H9 (cell line): ENCODE results near the gene CLCNKB. TPM values are rescaled to one million over a fixed set of nuclear protein-coding genes. Genes with fewer than 3 reads are reported as not detected.

Experiments
- DNase-seq: peaks from one replicate; pipeline ENCODE4 v3.0.0-alpha.2; 2017
- H2AFZ ChIP-seq: one replicate; pipeline ENCODE4 v1.6.1; 2013; ENCODE audit warnings: mild to moderate bottlenecking, low read length, control low read depth, moderate library complexity
- H2AK5ac ChIP-seq: 2 replicates; pipeline ENCODE4 v1.6.1; 2013; ENCODE audit warnings: low read length, control low read depth, mixed read lengths; ENCODE audit not compliant: insufficient read length
- H2BK120ac ChIP-seq: one replicate; pipeline ENCODE4 v1.6.1; 2013; ENCODE audit warnings: low read depth, mild to moderate bottlenecking, low read length, control low read depth, inconsistent platforms; ENCODE audit not compliant: poor library complexity, severe bottlenecking
- H2BK12ac ChIP-seq: 2 replicates; pipeline ENCODE4 v1.6.1; 2013; ENCODE audit warnings: low read length, control low read depth, mixed read lengths, low read depth; ENCODE audit not compliant: insufficient read length
- H2BK15ac ChIP-seq: 2 replicates; pipeline ENCODE4 v1.6.1; 2013; ENCODE audit warnings: low read depth, low read length, control low read depth
- H2BK20ac ChIP-seq: one replicate; pipeline ENCODE4 v1.6.1; 2013; ENCODE audit warnings: low read depth, mild to moderate bottlenecking, low read length, control low read depth, inconsistent platforms; ENCODE audit not compliant: poor library complexity, severe bottlenecking
- H2BK5ac ChIP-seq: 2 replicates; pipeline ENCODE4 v1.6.1; 2013; ENCODE audit warnings: low read length, control low read depth, mixed read lengths; ENCODE audit not compliant: insufficient read length
- H3K14ac ChIP-seq: 2 replicates; pipeline ENCODE4 v1.6.1; 2013; ENCODE audit warnings: low read length, control low read depth; ENCODE audit not compliant: insufficient read depth
- H3K18ac ChIP-seq: 2 replicates; pipeline ENCODE4 v1.6.1; 2013; ENCODE audit warnings: low read depth, mild to moderate bottlenecking, mixed read lengths, low read length, control low read depth; ENCODE audit not compliant: insufficient read length
- H3K23ac ChIP-seq: 2 replicates; pipeline ENCODE4 v1.6.1; 2013; ENCODE audit warnings: low read length, control low read depth, mixed read lengths, low read depth; ENCODE audit not compliant: insufficient read length
- H3K23me2 ChIP-seq: 2 replicates; pipeline ENCODE4 v1.6.1; 2013; ENCODE audit warnings: low read depth, mild to moderate bottlenecking, mixed read lengths, low read length, control low read depth; ENCODE audit not compliant: insufficient read length, poor library complexity, severe bottlenecking
- H3K27ac ChIP-seq: 2 replicates; pipeline ENCODE4 v1.5.1; 2013; ENCODE audit warnings: low read length, control low read depth, mixed read lengths, low read depth; ENCODE audit not compliant: insufficient read length
- H3K27me3 ChIP-seq: 2 replicates; pipeline ENCODE4 v1.6.1; 2013; ENCODE audit warnings: low read length, control low read depth, inconsistent platforms; ENCODE audit not compliant: insufficient read depth
- H3K4ac ChIP-seq: 2 replicates; pipeline ENCODE4 v1.6.1; 2013; ENCODE audit warnings: low read depth, mild to moderate bottlenecking, control low read depth, inconsistent platforms, low read length, moderate library complexity
- H3K4me1 ChIP-seq: 2 replicates; pipeline ENCODE4 v1.6.1; 2013; ENCODE audit warnings: low read length, control low read depth, inconsistent platforms; ENCODE audit not compliant: insufficient read depth
- H3K4me2 ChIP-seq: 2 replicates; pipeline ENCODE4 v1.6.1; 2013; ENCODE audit warnings: low read length, control low read depth, mixed read lengths; ENCODE audit not compliant: insufficient read length, insufficient read depth
- H3K56ac ChIP-seq: 2 replicates; pipeline ENCODE4 v1.6.1; 2013; ENCODE audit warnings: low read depth, mild to moderate bottlenecking, mixed read lengths, low read length, control low read depth; ENCODE audit not compliant: insufficient read length
- H3K79me1 ChIP-seq: 2 replicates; pipeline ENCODE4 v1.6.1; 2013; ENCODE audit warnings: low read depth, mild to moderate bottlenecking, moderate library complexity, low read length, control low read depth, inconsistent platforms; ENCODE audit not compliant: insufficient read depth, poor library complexity, severe bottlenecking
- H3K79me2 ChIP-seq: 2 replicates; pipeline ENCODE4 v1.6.1; 2013; ENCODE audit warnings: low read length, control low read depth, inconsistent platforms; ENCODE audit not compliant: insufficient read depth
- H3K9ac ChIP-seq: 2 replicates; pipeline ENCODE4 v1.6.1; 2013; ENCODE audit warnings: low read length, control low read depth, mixed read lengths; ENCODE audit not compliant: insufficient read length; ENCODE audit errors: extremely low read depth
- H3K9me3 ChIP-seq: one replicate; pipeline ENCODE4 v1.6.1; 2013; ENCODE audit warnings: low read depth, low read length, inconsistent platforms; ENCODE audit not compliant: control insufficient read depth
- H3T11ph ChIP-seq: one replicate; pipeline ENCODE4 v1.6.1; 2013; ENCODE audit warnings: mild to moderate bottlenecking, low read length, control low read depth, inconsistent platforms
- H4K20me1 ChIP-seq: one replicate; pipeline ENCODE4 v1.6.1; 2013; ENCODE audit not compliant: control insufficient read depth, insufficient read length, insufficient read depth
- H4K5ac ChIP-seq: 2 replicates; pipeline ENCODE4 v1.6.1; 2013; ENCODE audit warnings: low read depth, mild to moderate bottlenecking, mixed read lengths, low read length, control low read depth; ENCODE audit not compliant: insufficient read length
- H4K8ac ChIP-seq: replicated peaks from 2 replicates; pipeline ENCODE4 v1.6.1; 2013; ENCODE audit warnings: low read length, control low read depth, mixed read lengths, low read depth; ENCODE audit not compliant: insufficient read length
- H4K91ac ChIP-seq: 2 replicates; pipeline ENCODE4 v1.6.1; 2013; ENCODE audit warnings: low read depth, mild to moderate bottlenecking, moderate library complexity, mixed read lengths, low read length, control low read depth; ENCODE audit not compliant: insufficient read length
- H3K27ac Mint-ChIP-seq, 3 experiments: 2 replicates in 2 of 3; 3 replicates in 1 of 3; pipeline ENCODE4 v1.8.0; 2020 to 2021; ENCODE audit warnings: mixed read lengths in 3 of 3, mild to moderate bottlenecking in 1 of 3, moderate library complexity in 1 of 3
- H3K27me3 Mint-ChIP-seq: 2 replicates; pipeline ENCODE4 v1.8.0; 2021; ENCODE audit warnings: low read depth, mild to moderate bottlenecking, moderate library complexity, mixed read lengths
- H3K36me3 Mint-ChIP-seq, 3 experiments: 2 replicates in 2 of 3; 3 replicates in 1 of 3; pipeline ENCODE4 v1.8.0; 2020 to 2021; ENCODE audit warnings: low read depth in 3 of 3, mixed read lengths in 3 of 3; ENCODE audit not compliant: insufficient read depth in 1 of 3
- H3K4me1 Mint-ChIP-seq, 2 experiments: 2 replicates each; pipeline ENCODE4 v1.8.0; 2020; ENCODE audit warnings: mixed read lengths in 2 of 2
- H3K4me3 Mint-ChIP-seq, 2 experiments: 2 replicates in 1 of 2; 3 replicates in 1 of 2; pipeline ENCODE4 v1.8.0; 2020 to 2021; ENCODE audit warnings: mild to moderate bottlenecking in 2 of 2, mixed read lengths in 2 of 2, moderate library complexity in 1 of 2
- H3K9me3 Mint-ChIP-seq, 2 experiments: 2 replicates in 1 of 2; 3 replicates in 1 of 2; pipeline ENCODE4 v1.8.0; 2020; ENCODE audit warnings: mild to moderate bottlenecking in 2 of 2, mixed read lengths in 2 of 2, moderate library complexity in 1 of 2
- WGBS: extraction: QIAGEN DNeasy Blood & Tissue Kit; methylation state at CpG from one replicate; pipeline ENCODE4 v1.1.7; 2013; ENCODE audit warnings: missing lambda C conversion rate, low lambda C conversion rate, mixed read lengths; ENCODE audit not compliant: insufficient read length; ENCODE audit errors: extremely low coverage; 5-methylcytosine and 5-hydroxymethylcytosine counted together
- total RNA-seq: library from RNA; stranded (reverse); gene quantifications from 2 replicates; pipeline ENCODE4 v1.2.1, GENCODE V29; 2021
- TF ChIP-seq, protein P1 (sequence below): fragments of 200-600 bp; sonication (generic); conservative IDR thresholded peaks from 3 replicates; pipeline ENCODE4 v1.8.0; 2021; ENCODE audit warnings: antibody characterized with exemption, mild to moderate bottlenecking

CLCNKB gene
- total RNA-seq, 1 experiment from 2014 or later, result 1.7 TPM

GRCh38 chr1:16031551-16031950, 12.0 kb upstream of the CLCNKB start:
- no peak for DNase-seq
- no peaks in the 10 kb centered on the region for H3K9me3 Mint-ChIP-seq

More at GRCh38 chr1:16031551-16031950, 12.0 kb upstream of the CLCNKB start:
- H3K23ac ChIP-seq, result no peak overlapping the region
- H3K9ac ChIP-seq, result no peak overlapping the region
- peaks cover 13% of the 10 kb centered on the region for H3K27me3 Mint-ChIP-seq
- no peak overlapping the region for H4K5ac ChIP-seq
- H2AFZ ChIP-seq, result no peak overlapping the region
- H3K36me3 Mint-ChIP-seq, result no peaks in the 10 kb centered on the region
- H3K27me3 ChIP-seq, result no peaks in the 10 kb centered on the region
- H3K4me2 ChIP-seq, result no peak overlapping the region
- no peak overlapping the region for H3T11ph ChIP-seq
- no peak overlapping the region for H3K4ac ChIP-seq
- H3K79me1 ChIP-seq, result no peaks in the 10 kb centered on the region
- H2AK5ac ChIP-seq, result no peak overlapping the region
- peaks cover 2% of the 10 kb centered on the region; the same call in 1 of the 2 replicates for H3K4me1 ChIP-seq
- H4K20me1 ChIP-seq, result no peaks in the 10 kb centered on the region
- H2BK120ac ChIP-seq, result no peak overlapping the region
- no peak overlapping the region for H2BK12ac ChIP-seq
- H4K91ac ChIP-seq, result no peak overlapping the region
- no CpG with 5 or more reads among the region's 8 CpGs for WGBS
- peaks cover 13 to 23% of the 10 kb centered on the region in 2 experiments for H3K4me1 Mint-ChIP-seq
- H2BK15ac ChIP-seq, result no peak overlapping the region
- no peak overlapping the region for H2BK20ac ChIP-seq
- H3K14ac ChIP-seq, result no peak overlapping the region
- H3K18ac ChIP-seq, result no peak overlapping the region
- no peak overlapping the region; a peak in 1 of 5 replicates for H3K4me3 Mint-ChIP-seq
- no peak overlapping the region for H3K27ac ChIP-seq
- H2BK5ac ChIP-seq, result no peak overlapping the region
- no peak overlapping the region for H3K56ac ChIP-seq
- TF ChIP-seq, protein P1, sequence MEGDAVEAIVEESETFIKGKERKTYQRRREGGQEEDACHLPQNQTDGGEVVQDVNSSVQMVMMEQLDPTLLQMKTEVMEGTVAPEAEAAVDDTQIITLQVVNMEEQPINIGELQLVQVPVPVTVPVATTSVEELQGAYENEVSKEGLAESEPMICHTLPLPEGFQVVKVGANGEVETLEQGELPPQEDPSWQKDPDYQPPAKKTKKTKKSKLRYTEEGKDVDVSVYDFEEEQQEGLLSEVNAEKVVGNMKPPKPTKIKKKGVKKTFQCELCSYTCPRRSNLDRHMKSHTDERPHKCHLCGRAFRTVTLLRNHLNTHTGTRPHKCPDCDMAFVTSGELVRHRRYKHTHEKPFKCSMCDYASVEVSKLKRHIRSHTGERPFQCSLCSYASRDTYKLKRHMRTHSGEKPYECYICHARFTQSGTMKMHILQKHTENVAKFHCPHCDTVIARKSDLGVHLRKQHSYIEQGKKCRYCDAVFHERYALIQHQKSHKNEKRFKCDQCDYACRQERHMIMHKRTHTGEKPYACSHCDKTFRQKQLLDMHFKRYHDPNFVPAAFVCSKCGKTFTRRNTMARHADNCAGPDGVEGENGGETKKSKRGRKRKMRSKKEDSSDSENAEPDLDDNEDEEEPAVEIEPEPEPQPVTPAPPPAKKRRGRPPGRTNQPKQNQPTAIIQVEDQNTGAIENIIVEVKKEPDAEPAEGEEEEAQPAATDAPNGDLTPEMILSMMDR, result no peak
- no peaks in the 10 kb centered on the region for H3K9me3 ChIP-seq
- peaks cover 3% of the 10 kb centered on the region for H3K23me2 ChIP-seq
- H3K79me2 ChIP-seq, result no peaks in the 10 kb centered on the region
- no peak overlapping the region for H3K27ac Mint-ChIP-seq
- no peak overlapping the region for H4K8ac ChIP-seq
